A549 (cell line): ENCODE measurements around the gene TLCD5.

Source experiments
- KDM1A ChIP-seq: fragments of 200-600 bp; sonication (generic); IDR thresholded peaks from 2 replicates; pipeline ENCODE4 v1.6.1; 2016; ENCODE audit warnings: low read depth, mild to moderate bottlenecking
- NR3C1 ChIP-seq: fragments of >200 bp; sonication (Bioruptor Twin); formaldehyde crosslinking; IDR thresholded peaks from 3 replicates; pipeline ENCODE4 v1.6.1; 2017

DNA sequence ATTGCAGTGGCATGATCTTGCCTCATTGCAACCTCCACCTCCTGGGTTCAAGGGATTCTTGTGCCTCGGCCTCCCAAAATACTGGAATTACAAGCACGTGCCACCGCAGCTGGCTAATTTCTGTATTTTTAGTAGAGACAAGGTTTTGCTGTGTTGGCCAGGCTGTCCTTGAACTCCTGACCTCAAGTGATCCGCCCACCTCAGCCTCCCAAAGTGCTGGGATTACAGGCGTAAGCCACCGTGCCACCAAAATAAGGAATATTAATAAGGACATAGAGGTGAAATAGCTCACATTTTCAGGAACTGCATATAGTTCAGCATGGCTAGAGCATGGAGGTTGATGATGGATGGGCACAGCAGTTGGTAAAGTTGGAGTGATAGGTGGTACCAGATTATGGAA lies 32.5 kb downstream of the TLCD5 start:
- no peak for TF ChIP-seq KDM1A
- no peak for TF ChIP-seq NR3C1
